Breast epithelium (tissue), 4 donors: ENCODE measurements around the gene SLC6A8. TPM values are rescaled to one million over a fixed set of nuclear protein-coding genes. Genes with fewer than 3 reads are reported as not detected.

Experiments
- DNase-seq, 2 donors: peaks; one replicate each; pipeline ENCODE4 v3.0.0-alpha.2; 2019; ENCODE audit warnings: low spot score in 2 of 2
- H3K27ac ChIP-seq, 2 donors: fragments of 200-600 bp; sonication (generic) in 1 of 2; one replicate each; pipeline ENCODE4 v1.5.1; 2016 to 2019; ENCODE audit warnings: mild to moderate bottlenecking in 1 of 2
- H3K27me3 ChIP-seq, 2 donors: fragments of 200-600 bp; sonication (generic) in 1 of 2; one replicate each; pipeline versions ENCODE4 v1.5.1 to v1.6.0; 2017 to 2019; ENCODE audit warnings: control low read depth in 1 of 2, mild to moderate bottlenecking in 1 of 2
- H3K36me3 ChIP-seq: fragments of 200-600 bp; one replicate; pipeline ENCODE4 v1.5.1; 2019
- H3K4me1 ChIP-seq, 2 donors: fragments of 200-600 bp; sonication (generic); one replicate each; pipeline ENCODE4 v1.5.1; 2016 to 2019; ENCODE audit warnings: control low read depth in 1 of 2
- H3K4me3 ChIP-seq, 3 donors: fragments of 200-600 bp; sonication (generic); 1 replicate in 2 of 3; 2 replicates in 1 of 3; pipeline ENCODE4 v1.5.1; 2016 to 2019; ENCODE audit warnings: mild to moderate bottlenecking in 3 of 3, moderate library complexity in 2 of 3
- H3K9me3 ChIP-seq, 2 donors: fragments of 200-600 bp; sonication (generic) in 1 of 2; one replicate each; pipeline ENCODE4 v1.5.1; 2016 to 2019; ENCODE audit warnings: control low read depth in 1 of 2
- CTCF ChIP-seq, 3 donors: fragments of 450-650 bp; IDR thresholded peaks; one replicate each; pipeline ENCODE4 v1.5.1; 2016 to 2017; ENCODE audit warnings: antibody characterized with exemption in 3 of 3, mild to moderate bottlenecking in 3 of 3, moderate library complexity in 3 of 3
- POLR2A ChIP-seq: fragments of 450-650 bp; IDR thresholded peaks from one replicate; pipeline ENCODE4 v1.6.1; 2016; ENCODE audit warnings: antibody characterized with exemption, mild to moderate bottlenecking, moderate library complexity
- POLR2AphosphoS5 ChIP-seq, 3 donors: sonication (generic); formaldehyde crosslinking; IDR thresholded peaks; one replicate each; pipeline ENCODE4 v1.6.1; 2017; ENCODE audit warnings: antibody characterized with exemption in 3 of 3
- intact Hi-C: fragments of 100-400 bp; cut with DNase I; formaldehyde crosslinking; loops from one replicate; pipeline ENCODE4 v1.15.1; 2023; ENCODE audit warnings: low total_unique reads
- total RNA-seq, 3 donors: library from RNA; depleted of rRNA; stranded (reverse); fragments of >200 nt; gene quantifications; one replicate each; pipeline ENCODE4 v1.1.0, GENCODE V29; 2016

Gene SLC6A8
- total RNA-seq, 3 donors from 2014 or later, result 7.6 to 40.8 (median 18.4) TPM

- H3K9me3 ChIP-seq, result peaks cover 0 to 13% of the 10 kb centered on the region in 2 donors
- intact Hi-C loops, result no loop called here
- peaks cover 0 to 63% of the 10 kb centered on the region in 2 donors for H3K27me3 ChIP-seq
- no peak overlapping the region for H3K27ac ChIP-seq
- H3K4me3 ChIP-seq, result peak overlapping the region in 1 of 3 donors; percentile 41
- H3K36me3 ChIP-seq, result no peaks in the 10 kb centered on the region
- TF ChIP-seq POLR2AphosphoS5 (IDR thresholded peaks at IDR 0.05) (no peak), CTCF (IDR thresholded peaks at IDR 0.05) (no peak), POLR2A (no peak)
- no peaks in the 10 kb centered on the region for H3K4me1 ChIP-seq
- no peak for DNase-seq
Measured at GRCh38 chrX:153667281-153667955, 20.3 kb upstream of the SLC6A8 start.

GRCh38 chrX:153667956-153668396 is 19.8 kb upstream of the SLC6A8 start:
- Histone ChIP-seq H3K4me3 (peak overlapping the region in 1 of 3 donors; percentile 41), H3K9me3 (peaks cover 0 to 13% of the 10 kb centered on the region in 2 donors), H3K4me1 (no peaks in the 10 kb centered on the region), H3K27ac (no peak overlapping the region), H3K27me3 (peaks cover 0 to 65% of the 10 kb centered on the region in 2 donors), H3K36me3 (no peaks in the 10 kb centered on the region)
- peak; percentile 75 to 86 for DNase-seq
- intact Hi-C loops, result no loop called here
- TF ChIP-seq POLR2A (no peak), CTCF (IDR thresholded peaks at IDR 0.05) (peak; percentile 60 to 63 (median 62))

GRCh38 chrX:153668423-153669173 is 19.1 kb upstream of the SLC6A8 start:
- peaks cover 0 to 64% of the 10 kb centered on the region in 2 donors for H3K27me3 ChIP-seq
- no peaks in the 10 kb centered on the region for H3K4me1 ChIP-seq
- intact Hi-C loops, result no loop called here
- no peak for DNase-seq
- TF ChIP-seq POLR2A, result no peak
- TF ChIP-seq CTCF (IDR thresholded peaks at IDR 0.05), result no peak
- no peak for TF ChIP-seq POLR2AphosphoS5 (IDR thresholded peaks at IDR 0.05)
- no peaks in the 10 kb centered on the region for H3K36me3 ChIP-seq
- H3K4me3 ChIP-seq, result no peak overlapping the region
- peaks cover 0 to 13% of the 10 kb centered on the region in 2 donors for H3K9me3 ChIP-seq
- no peak overlapping the region for H3K27ac ChIP-seq

- Histone ChIP-seq H3K27me3 (peaks cover 0 to 63% of the 10 kb centered on the region in 2 donors), H3K36me3 (no peaks in the 10 kb centered on the region), H3K4me1 (no peaks in the 10 kb centered on the region), H3K4me3 (no peak overlapping the region), H3K9me3 (peaks cover 0 to 10% of the 10 kb centered on the region in 2 donors), H3K27ac (no peak overlapping the region)
- DNase-seq, result peak in 1 of 2 donors; percentile 28
- TF ChIP-seq CTCF (IDR thresholded peaks at IDR 0.05) (peak; percentile 18 to 41 (median 35)), POLR2A (no peak)
- intact Hi-C loops, result no loop called here
Measured at GRCh38 chrX:153669174-153669890, 18.4 kb upstream of the SLC6A8 start.
